Keratinocyte (primary cell): ENCODE data around the gene GCNT2.

Experiments
- EZH2 ChIP-seq: IDR thresholded peaks from one replicate; pipeline ENCODE4 v1.6.1; 2012; ENCODE audit warnings: inconsistent platforms, mild to moderate bottlenecking, low read length, moderate library complexity
- TF ChIP-seq, protein P1 (sequence below), 3 experiments: IDR thresholded peaks in 1 of 3; conservative IDR thresholded peaks in 1 of 3; optimal IDR thresholded peaks in 1 of 3; 2 replicates in 2 of 3; 3 replicates in 1 of 3; pipeline versions ENCODE3 to v1.5.1; 2011; ENCODE audit warnings: low read length in 3 of 3, mild to moderate bottlenecking in 3 of 3, moderate library complexity in 2 of 3, control low read depth in 1 of 3, inconsistent platforms in 1 of 3; ENCODE audit not compliant: insufficient read depth in 2 of 3; ENCODE audit errors: extremely low read depth in 1 of 3

DNA sequence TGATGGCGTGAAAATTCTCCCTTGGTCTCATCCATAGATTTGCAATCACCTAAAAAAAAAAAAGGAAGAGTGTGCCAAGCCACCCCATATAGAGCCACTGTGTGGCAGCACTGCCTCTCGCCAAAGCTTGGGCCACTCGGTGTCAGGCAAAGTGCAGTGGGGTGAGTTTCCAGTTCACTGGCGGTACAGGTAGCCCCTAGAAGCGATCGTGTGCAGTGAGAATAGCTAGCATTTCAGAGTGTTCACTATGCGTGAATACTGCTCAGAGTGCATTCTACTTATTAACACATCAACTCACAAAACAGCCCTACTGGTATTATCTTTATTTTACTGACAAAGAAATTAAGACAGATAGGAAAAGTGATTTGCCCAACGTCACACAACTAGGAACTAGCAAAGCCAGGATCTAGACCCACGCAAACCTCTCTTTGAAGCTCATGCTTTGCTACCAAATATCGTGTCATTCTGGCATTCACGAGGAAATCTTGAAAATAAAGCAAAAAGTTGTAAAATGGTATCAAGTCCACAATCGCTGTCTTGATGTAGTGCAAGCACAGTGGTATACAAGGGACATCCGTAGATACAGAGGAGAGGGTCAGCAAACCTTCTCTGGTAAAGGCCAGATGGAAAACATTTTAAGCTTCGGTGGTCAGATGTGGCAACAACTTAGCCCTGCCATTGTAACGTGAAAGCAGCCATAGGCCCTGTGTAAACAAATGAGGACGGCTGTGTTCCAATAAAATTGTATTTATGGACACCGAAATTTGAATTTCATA lies 10.4 kb upstream of the GCNT2 start:
- TF ChIP-seq, protein P1, sequence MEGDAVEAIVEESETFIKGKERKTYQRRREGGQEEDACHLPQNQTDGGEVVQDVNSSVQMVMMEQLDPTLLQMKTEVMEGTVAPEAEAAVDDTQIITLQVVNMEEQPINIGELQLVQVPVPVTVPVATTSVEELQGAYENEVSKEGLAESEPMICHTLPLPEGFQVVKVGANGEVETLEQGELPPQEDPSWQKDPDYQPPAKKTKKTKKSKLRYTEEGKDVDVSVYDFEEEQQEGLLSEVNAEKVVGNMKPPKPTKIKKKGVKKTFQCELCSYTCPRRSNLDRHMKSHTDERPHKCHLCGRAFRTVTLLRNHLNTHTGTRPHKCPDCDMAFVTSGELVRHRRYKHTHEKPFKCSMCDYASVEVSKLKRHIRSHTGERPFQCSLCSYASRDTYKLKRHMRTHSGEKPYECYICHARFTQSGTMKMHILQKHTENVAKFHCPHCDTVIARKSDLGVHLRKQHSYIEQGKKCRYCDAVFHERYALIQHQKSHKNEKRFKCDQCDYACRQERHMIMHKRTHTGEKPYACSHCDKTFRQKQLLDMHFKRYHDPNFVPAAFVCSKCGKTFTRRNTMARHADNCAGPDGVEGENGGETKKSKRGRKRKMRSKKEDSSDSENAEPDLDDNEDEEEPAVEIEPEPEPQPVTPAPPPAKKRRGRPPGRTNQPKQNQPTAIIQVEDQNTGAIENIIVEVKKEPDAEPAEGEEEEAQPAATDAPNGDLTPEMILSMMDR (optimal IDR thresholded peaks at IDR 0.05 in 1 of 3, IDR thresholded peaks at IDR 0.05 in 1 of 3, conservative IDR thresholded peaks at IDR 0.05 in 1 of 3; ENCODE audit: extremely low read depth in 1 of 3, insufficient read depth in 2 of 3, low read length in 3 of 3) = peak; percentile 86 to 90 (median 88)
- no peak for TF ChIP-seq EZH2
